GM12865 (cell line): ENCODE measurements around the gene GLCCI1.

Experiments
- DNase-seq: peaks from one replicate; pipeline ENCODE4 v3.0.0; 2010; ENCODE audit warnings: low read depth
- H3K4me3 ChIP-seq: 2 replicates; pipeline ENCODE4 v1.5.1; 2011; ENCODE audit warnings: mild to moderate bottlenecking, low read depth, low read length, control low read depth
- CTCF ChIP-seq: IDR thresholded peaks from 2 replicates; pipeline ENCODE4 v1.5.1; 2011; ENCODE audit warnings: low read length, control low read depth, low read depth, inconsistent platforms; ENCODE audit not compliant: insufficient read depth; ENCODE audit errors: missing control alignments

Gene GLCCI1

GRCh38 chr7:8115547-8116402 is 147.2 kb downstream of the GLCCI1 start:
- no peak for TF ChIP-seq CTCF
- H3K4me3 ChIP-seq: no peak overlapping the region
- DNase-seq: peak; percentile 95

- DNase-seq: peak; percentile 59
- no peak overlapping the region for H3K4me3 ChIP-seq
- TF ChIP-seq CTCF: no peak
Observed at GRCh38 chr7:8117195-8117594, 148.6 kb downstream of the GLCCI1 start.

- DNase-seq: no peak
- TF ChIP-seq CTCF: no peak
- no peak overlapping the region for H3K4me3 ChIP-seq
Observed at GRCh38 chr7:8119262-8119661, 150.7 kb downstream of the GLCCI1 start.

GRCh38 chr7:8120390-8121058 is 151.9 kb downstream of the GLCCI1 start:
- DNase-seq: no peak
- H3K4me3 ChIP-seq: no peak overlapping the region
- no peak for TF ChIP-seq CTCF

- no peak for TF ChIP-seq CTCF
- peak; percentile 67 for DNase-seq
- no peak overlapping the region for H3K4me3 ChIP-seq
Observed at GRCh38 chr7:8121243-8121642, 152.6 kb downstream of the GLCCI1 start.

- H3K4me3 ChIP-seq: peak overlapping the region; percentile 34
- peak; percentile 93 for DNase-seq
- TF ChIP-seq CTCF: no peak
Observed at GRCh38 chr7:8125680-8126444, 157.3 kb downstream of the GLCCI1 start.
